Brain microvascular endothelial cell (primary cell): ENCODE data around the gene RTCA.
A peak's percentile ranks its signal among the peaks of the same experiment; 100 is the strongest.

ENCODE experiments used
- DNase-seq: peaks from one replicate; pipeline ENCODE4 v3.0.0-alpha.2; 2020
- H3K27ac ChIP-seq: fragments of 250-450 bp; sonication (Bioruptor Pico); 2 replicates; pipeline ENCODE4 v1.5.1; 2020; ENCODE audit warnings: mild to moderate bottlenecking, moderate library complexity
- H3K27me3 ChIP-seq: fragments of 250-450 bp; sonication (Bioruptor Pico); replicated peaks from 2 replicates; pipeline ENCODE4 v1.5.1; 2020; ENCODE audit warnings: mild to moderate bottlenecking
- H3K36me3 ChIP-seq: fragments of 250-450 bp; sonication (Bioruptor Pico); replicated peaks from 2 replicates; pipeline ENCODE4 v1.5.1; 2020; ENCODE audit warnings: mild to moderate bottlenecking
- H3K4me3 ChIP-seq: 2 replicates; pipeline ENCODE4 v1.5.1; 2011; ENCODE audit warnings: low read depth, mild to moderate bottlenecking, control low read depth, low read length, moderate library complexity
- CTCF ChIP-seq: IDR thresholded peaks from 2 replicates; pipeline ENCODE4 v1.5.1; 2011; ENCODE audit warnings: low read depth, mild to moderate bottlenecking, moderate library complexity, low read length, control low read depth, inconsistent platforms; ENCODE audit errors: missing control alignments
- in situ Hi-C: cut with HindIII; loops from 2 replicates; pipeline ENCODE4 v1.10.0; 2017; ENCODE audit warnings: low sequenced_read_pairs, low pct_ligation_motif_present

The RTCA gene

GRCh38 chr1:100265931-100266740 is at the start of gene RTCA:
Gene RTCA, plus strand, starts transcription at chr1:100266216. Its CDS starts 160 bp downstream, at chr1:100266376.
- Histone ChIP-seq H3K36me3 (peaks cover 22% of the 10 kb centered on the region), H3K4me3 (peak within 1 kb of the TSS; percentile 95), H3K27me3 (no peaks in the 10 kb centered on the region), H3K27ac (peak within 1 kb of the TSS; percentile 81)
- no peak for TF ChIP-seq CTCF
- in situ Hi-C loops = no loop called here
- DNase-seq = peak; percentile 91

- no peak overlapping the region for H3K27ac ChIP-seq
- TF ChIP-seq CTCF = no peak
Measured at GRCh38 chr1:100217834-100218233, 48.2 kb upstream of the RTCA start.

GRCh38 chr1:100219457-100219856 is 46.6 kb upstream of the RTCA start:
- H3K36me3 ChIP-seq = peaks cover 11% of the 10 kb centered on the region
- no peak overlapping the region for H3K4me3 ChIP-seq
- in situ Hi-C loops = no loop called here
- H3K27me3 ChIP-seq = no peaks in the 10 kb centered on the region
- TF ChIP-seq CTCF = no peak
- H3K27ac ChIP-seq = no peak overlapping the region
- DNase-seq = no peak

More at GRCh38 chr1:100217834-100218233, 48.2 kb upstream of the RTCA start:
- in situ Hi-C loops = no loop called here
- peaks cover 19% of the 10 kb centered on the region for H3K36me3 ChIP-seq
- H3K27me3 ChIP-seq = no peaks in the 10 kb centered on the region
- no peak for DNase-seq
- no peak overlapping the region for H3K4me3 ChIP-seq

- in situ Hi-C loops = no loop called here
- peak; percentile 9 for DNase-seq
- Histone ChIP-seq H3K27me3 (no peaks in the 10 kb centered on the region), H3K27ac (no peak overlapping the region), H3K36me3 (peaks cover 8% of the 10 kb centered on the region), H3K4me3 (no peak overlapping the region)
- TF ChIP-seq CTCF = no peak
Measured at GRCh38 chr1:100219883-100220282, 46.1 kb upstream of the RTCA start.

- Histone ChIP-seq H3K4me3 (no peak overlapping the region), H3K36me3 (peaks cover 2% of the 10 kb centered on the region), H3K27me3 (no peaks in the 10 kb centered on the region), H3K27ac (no peak overlapping the region)
- DNase-seq = no peak
- TF ChIP-seq CTCF = no peak
- in situ Hi-C loops = no loop called here
Measured at GRCh38 chr1:100222428-100222827, 43.6 kb upstream of the RTCA start.
